Muscle layer of colon (tissue), 2 donors: ENCODE results near the gene LZTFL1.

ENCODE experiments used
- H3K27ac ChIP-seq: one replicate; pipeline ENCODE4 v1.7.0; 2013; ENCODE audit warnings: low read depth, mild to moderate bottlenecking, low read length, moderate library complexity
- H3K27me3 ChIP-seq, 2 donors: one replicate each; pipeline ENCODE4 v1.7.0; 2013; ENCODE audit warnings: low read length in 2 of 2, mild to moderate bottlenecking in 2 of 2; ENCODE audit not compliant: insufficient read depth in 2 of 2, control insufficient read depth in 1 of 2
- H3K36me3 ChIP-seq: one replicate; pipeline ENCODE4 v1.7.0; 2013; ENCODE audit warnings: mild to moderate bottlenecking, low read length; ENCODE audit not compliant: insufficient read depth
- H3K4me1 ChIP-seq: one replicate; pipeline ENCODE4 v1.7.0; 2013; ENCODE audit warnings: mild to moderate bottlenecking, low read length; ENCODE audit not compliant: insufficient read depth
- H3K4me3 ChIP-seq, 2 donors: one replicate each; pipeline ENCODE4 v1.7.0; 2013; ENCODE audit warnings: low read length in 2 of 2, low read depth in 1 of 2, mild to moderate bottlenecking in 1 of 2, moderate library complexity in 1 of 2
- H3K9ac ChIP-seq: one replicate; pipeline ENCODE4 v1.7.0; 2013; ENCODE audit warnings: low read length
- H3K9me3 ChIP-seq: one replicate; pipeline ENCODE4 v1.7.0; 2013; ENCODE audit warnings: mild to moderate bottlenecking, low read length
- donor health status: abdominal sarcoma.
- donor health status: Adenocarcinoma of cecum.

LZTFL1 gene

GRCh38 chr3:45832699-45833098, 9.2 kb downstream of the LZTFL1 start:
- Histone ChIP-seq H3K36me3 (peaks cover 60% of the 10 kb centered on the region), H3K27me3 (no peaks in the 10 kb centered on the region)

DNA sequence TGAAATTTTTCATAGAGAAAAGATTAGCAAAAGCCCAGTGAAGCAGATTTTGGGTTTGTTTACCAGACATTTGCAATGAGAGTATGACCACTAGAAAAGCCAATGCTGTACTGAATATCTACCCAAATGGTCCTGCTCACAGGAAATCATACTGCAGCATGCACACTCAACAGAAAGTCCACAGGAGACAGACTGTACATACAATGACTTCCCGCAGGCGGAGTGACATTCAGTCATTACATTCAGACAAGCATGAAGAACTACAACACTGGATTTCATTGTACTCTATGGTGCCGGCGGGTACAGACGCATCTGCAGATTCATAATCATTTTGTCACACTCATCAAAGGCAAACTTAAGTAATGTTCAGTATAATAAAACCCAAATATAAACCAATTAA, 11.8 kb downstream of the LZTFL1 start:
- no peak overlapping the region for H3K9ac ChIP-seq
- peaks cover 70% of the 10 kb centered on the region for H3K36me3 ChIP-seq
- H3K27ac ChIP-seq = no peak overlapping the region
- no peaks in the 10 kb centered on the region for H3K27me3 ChIP-seq
- H3K4me1 ChIP-seq = no peaks in the 10 kb centered on the region
- no peak overlapping the region for H3K4me3 ChIP-seq
- H3K9me3 ChIP-seq = no peaks in the 10 kb centered on the region

More at GRCh38 chr3:45832699-45833098, 9.2 kb downstream of the LZTFL1 start:
- Histone ChIP-seq H3K9ac (no peak overlapping the region), H3K4me3 (no peak overlapping the region), H3K27ac (no peak overlapping the region), H3K9me3 (no peaks in the 10 kb centered on the region), H3K4me1 (no peaks in the 10 kb centered on the region)

DNA sequence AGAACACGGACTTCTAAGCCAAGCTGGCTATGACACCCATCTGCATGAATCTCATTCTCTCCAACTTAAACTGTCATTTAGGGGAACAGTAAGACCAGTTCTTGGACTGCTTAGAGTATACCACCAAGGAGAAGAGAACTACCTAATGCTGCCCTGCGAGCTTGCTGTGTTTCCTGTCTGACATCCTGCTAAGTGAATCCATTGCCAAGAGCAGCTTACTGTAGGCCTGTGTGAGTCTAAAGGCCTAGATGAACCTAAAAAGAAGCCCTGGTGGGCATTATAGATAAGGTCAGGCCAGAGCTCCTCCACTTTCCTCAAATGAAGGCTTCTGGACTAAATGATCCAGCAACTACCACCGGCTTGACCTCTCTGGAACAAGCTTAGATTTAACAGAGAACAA, 15.0 kb downstream of the LZTFL1 start:
- Histone ChIP-seq H3K4me1 (no peaks in the 10 kb centered on the region), H3K9me3 (no peaks in the 10 kb centered on the region), H3K27me3 (no peaks in the 10 kb centered on the region), H3K36me3 (peaks cover 61% of the 10 kb centered on the region), H3K9ac (no peak overlapping the region), H3K4me3 (no peak overlapping the region), H3K27ac (no peak overlapping the region)

- Histone ChIP-seq H3K27me3 (no peaks in the 10 kb centered on the region), H3K9ac (no peak overlapping the region), H3K36me3 (peaks cover 58% of the 10 kb centered on the region), H3K9me3 (no peaks in the 10 kb centered on the region), H3K27ac (no peak overlapping the region), H3K4me1 (no peaks in the 10 kb centered on the region), H3K4me3 (no peak overlapping the region)
These were observed 15.6 kb downstream of the LZTFL1 start for GRCh38 chr3:45826321-45826720.

DNA sequence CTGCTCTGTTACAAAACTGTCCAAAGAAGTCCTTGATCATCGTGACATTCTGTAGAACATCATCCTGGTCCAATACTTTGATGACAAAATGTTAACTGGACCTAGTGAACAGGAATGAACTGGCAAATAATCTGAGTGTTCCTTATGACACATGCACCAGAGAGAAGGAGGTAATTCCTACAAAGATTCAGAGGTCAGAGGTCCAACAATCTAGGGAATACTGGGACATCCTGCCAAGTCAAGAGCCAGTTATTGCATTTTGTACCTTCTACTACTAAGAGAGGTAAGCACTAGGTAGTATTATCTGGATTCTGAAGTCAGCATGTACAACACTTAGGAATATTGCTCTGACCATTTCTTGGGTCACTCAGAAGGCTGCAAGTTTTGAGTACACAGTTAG, 20.8 kb downstream of the LZTFL1 start:
- Histone ChIP-seq H3K27me3 (no peaks in the 10 kb centered on the region), H3K4me3 (no peak overlapping the region), H3K4me1 (peaks cover 17% of the 10 kb centered on the region), H3K27ac (no peak overlapping the region), H3K36me3 (peaks cover 32% of the 10 kb centered on the region), H3K9ac (no peak overlapping the region), H3K9me3 (no peaks in the 10 kb centered on the region)

DNA sequence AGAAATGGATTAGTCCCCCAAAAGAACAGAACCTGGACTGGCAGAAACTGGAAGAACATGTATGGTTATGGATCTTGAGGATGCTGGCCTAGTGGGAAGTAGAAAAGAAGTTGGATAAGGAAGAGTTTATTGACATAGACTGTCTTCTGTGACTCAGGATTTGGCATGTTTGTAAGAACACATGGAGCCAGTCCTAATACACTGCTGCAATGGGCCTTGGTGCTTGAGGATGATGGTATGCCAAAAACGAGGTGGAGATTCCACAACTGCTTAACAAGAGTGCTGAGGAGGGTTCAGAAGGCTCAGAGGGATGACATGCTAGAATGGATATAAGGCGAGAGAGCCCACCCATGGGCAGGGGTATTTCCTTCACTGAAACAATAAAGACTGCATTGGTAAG, 22.4 kb downstream of the LZTFL1 start:
- peaks cover 23% of the 10 kb centered on the region for H3K36me3 ChIP-seq
- H3K9me3 ChIP-seq = no peaks in the 10 kb centered on the region
- no peak overlapping the region for H3K4me3 ChIP-seq
- no peak overlapping the region for H3K9ac ChIP-seq
- no peaks in the 10 kb centered on the region for H3K27me3 ChIP-seq
- H3K4me1 ChIP-seq = peaks cover 18% of the 10 kb centered on the region
- no peak overlapping the region for H3K27ac ChIP-seq

DNA sequence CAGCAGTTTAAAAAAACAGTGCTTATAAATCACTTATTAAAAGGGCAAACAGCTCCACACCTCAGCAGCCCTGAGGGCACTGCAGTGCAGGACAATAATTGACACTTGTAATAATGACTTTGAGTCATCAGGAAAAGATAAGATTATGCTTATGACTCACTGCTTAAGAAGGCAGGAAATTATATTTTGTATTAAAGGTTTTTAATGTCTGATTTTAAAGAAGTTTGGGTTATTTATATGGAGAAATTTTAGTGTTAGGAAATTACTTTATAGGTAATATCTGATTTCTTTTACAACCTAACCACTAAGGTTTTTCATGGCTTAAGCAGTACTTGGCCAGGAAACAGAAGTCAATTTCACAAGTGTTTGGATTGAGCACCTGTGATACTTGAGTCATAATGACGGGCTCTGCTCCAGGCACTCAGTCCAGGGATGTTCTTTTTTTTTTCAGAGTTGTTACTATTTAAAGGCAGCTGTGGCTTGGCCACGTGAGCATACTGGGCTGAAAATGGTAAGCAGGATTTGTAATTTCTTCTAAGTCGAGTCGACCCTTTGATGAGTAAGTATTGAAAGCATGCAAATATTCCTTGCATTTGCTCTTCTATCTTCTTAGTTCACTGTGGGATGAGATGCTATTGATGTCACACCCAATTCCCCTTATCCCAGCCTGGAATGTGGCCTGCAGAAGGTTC, 23.9 kb downstream of the LZTFL1 start:
- Histone ChIP-seq H3K4me1 (peaks cover 18% of the 10 kb centered on the region), H3K27ac (no peak overlapping the region), H3K27me3 (no peaks in the 10 kb centered on the region), H3K9ac (no peak overlapping the region), H3K4me3 (no peak overlapping the region), H3K36me3 (peaks cover 16% of the 10 kb centered on the region), H3K9me3 (no peaks in the 10 kb centered on the region)

GRCh38 chr3:45816544-45816943, 25.4 kb downstream of the LZTFL1 start:
- H3K4me1 ChIP-seq = peaks cover 18% of the 10 kb centered on the region
- H3K9me3 ChIP-seq = no peaks in the 10 kb centered on the region
- no peak overlapping the region for H3K27ac ChIP-seq
- H3K27me3 ChIP-seq = no peaks in the 10 kb centered on the region
- no peak overlapping the region for H3K9ac ChIP-seq
- H3K4me3 ChIP-seq = no peak overlapping the region
- peaks cover 11% of the 10 kb centered on the region for H3K36me3 ChIP-seq

DNA sequence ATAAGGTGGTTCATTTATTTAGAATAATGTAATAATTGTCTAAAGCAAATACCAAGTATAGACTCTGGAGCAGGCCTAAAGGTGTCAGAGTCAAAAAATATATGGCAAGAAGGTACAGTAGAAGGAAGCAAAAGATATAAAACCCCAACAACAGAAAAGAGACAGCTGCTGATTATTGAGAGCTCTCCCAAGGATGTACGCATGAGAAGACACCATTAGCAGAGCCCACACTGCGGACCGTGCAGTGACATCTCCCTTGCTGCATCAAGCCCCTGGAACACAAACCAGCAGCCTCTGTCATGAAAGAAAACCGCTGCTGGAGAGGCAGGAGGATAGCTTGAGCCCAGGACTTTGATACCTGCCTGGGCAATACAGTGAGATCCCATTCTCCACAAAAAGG, 27.6 kb downstream of the LZTFL1 start:
- H3K9me3 ChIP-seq = no peaks in the 10 kb centered on the region
- no peak overlapping the region for H3K4me3 ChIP-seq
- no peak overlapping the region for H3K9ac ChIP-seq
- no peaks in the 10 kb centered on the region for H3K36me3 ChIP-seq
- H3K27ac ChIP-seq = no peak overlapping the region
- H3K4me1 ChIP-seq = peaks cover 18% of the 10 kb centered on the region
- no peaks in the 10 kb centered on the region for H3K27me3 ChIP-seq

DNA sequence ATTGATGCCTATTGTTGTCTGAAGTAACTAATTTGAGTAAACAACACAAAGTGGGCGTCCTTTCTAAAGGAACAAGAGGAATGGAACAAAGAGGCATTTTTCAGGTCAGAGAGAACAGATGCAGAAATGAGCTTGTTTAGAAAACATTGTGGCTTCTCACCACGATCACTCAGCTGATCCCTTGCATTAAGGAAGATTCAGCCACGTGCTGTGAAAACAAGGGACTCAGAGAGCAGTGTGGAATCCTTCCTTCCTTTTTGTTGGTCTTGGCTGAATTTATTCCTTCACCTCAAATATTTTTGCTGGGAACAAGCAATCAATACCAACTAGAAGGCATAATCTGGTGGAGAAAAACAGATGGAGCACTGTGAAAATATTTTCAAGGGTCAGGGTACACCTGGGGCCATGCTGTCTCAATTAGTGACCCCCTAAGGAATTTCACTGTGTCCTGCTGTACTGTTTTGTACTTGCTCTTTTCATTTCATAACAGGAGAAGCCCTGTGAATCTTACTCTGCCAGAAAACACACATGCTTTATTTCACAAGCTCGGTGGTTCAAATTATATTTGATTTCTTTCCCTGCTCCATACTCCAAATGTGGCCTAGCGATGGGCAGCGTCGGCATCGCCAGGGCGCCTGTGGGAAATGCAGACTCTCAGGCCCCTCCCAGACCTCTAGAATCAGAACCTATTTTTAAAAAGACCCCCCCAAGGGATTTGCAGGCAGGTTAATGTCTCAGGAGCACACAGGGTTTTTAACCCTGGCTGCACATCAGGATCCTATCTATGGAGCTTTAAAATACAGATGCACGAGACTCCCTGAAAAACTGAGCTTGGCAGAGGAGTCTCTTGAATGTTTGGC, 34.0 kb downstream of the LZTFL1 start:
- no peaks in the 10 kb centered on the region for H3K36me3 ChIP-seq
- H3K9me3 ChIP-seq = no peaks in the 10 kb centered on the region
- no peaks in the 10 kb centered on the region for H3K4me1 ChIP-seq
- H3K27me3 ChIP-seq = no peaks in the 10 kb centered on the region
- no peak overlapping the region for H3K9ac ChIP-seq
- no peak overlapping the region for H3K27ac ChIP-seq
- no peak overlapping the region for H3K4me3 ChIP-seq

DNA sequence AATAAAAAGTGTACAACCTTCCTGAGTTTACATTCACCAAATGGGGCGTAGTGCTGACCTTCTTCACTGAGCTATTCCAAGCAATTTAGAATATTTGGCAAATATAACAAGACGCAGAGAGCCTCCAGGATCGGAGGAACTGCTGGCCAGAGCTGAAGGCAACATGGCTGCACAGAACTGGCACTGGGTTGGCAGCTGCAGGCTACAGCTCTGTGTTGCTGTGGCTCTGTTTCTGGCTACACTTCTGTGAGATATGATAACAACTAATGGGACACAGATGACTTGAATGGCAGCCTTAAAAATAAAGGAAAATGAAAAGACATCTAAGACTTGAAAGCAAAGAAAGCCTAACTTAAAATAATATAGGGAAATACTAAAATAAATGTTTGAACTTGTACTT, 34.8 kb downstream of the LZTFL1 start:
- no peak overlapping the region for H3K4me3 ChIP-seq
- no peaks in the 10 kb centered on the region for H3K27me3 ChIP-seq
- no peak overlapping the region for H3K9ac ChIP-seq
- no peaks in the 10 kb centered on the region for H3K4me1 ChIP-seq
- no peaks in the 10 kb centered on the region for H3K9me3 ChIP-seq
- no peak overlapping the region for H3K27ac ChIP-seq
- no peaks in the 10 kb centered on the region for H3K36me3 ChIP-seq
